DMS53 treated with DMSO at 0.1 percent for 48 hours (cell line): ENCODE results near the gene NDUFS4.
A peak's percentile ranks its signal among the peaks of the same experiment; 100 is the strongest.
"Not testable (repeated sequence)": the region's sequence is repeated elsewhere in the genome, so short reads cannot be mapped to it uniquely, and the experiment has no call there.

Experiments used
- DNase-seq: peaks from one replicate; lab custom pipeline; 2025; ENCODE audit not compliant: unreplicated experiment; lab: John Stamatoyannopoulos, UW

NDUFS4 gene

DNA sequence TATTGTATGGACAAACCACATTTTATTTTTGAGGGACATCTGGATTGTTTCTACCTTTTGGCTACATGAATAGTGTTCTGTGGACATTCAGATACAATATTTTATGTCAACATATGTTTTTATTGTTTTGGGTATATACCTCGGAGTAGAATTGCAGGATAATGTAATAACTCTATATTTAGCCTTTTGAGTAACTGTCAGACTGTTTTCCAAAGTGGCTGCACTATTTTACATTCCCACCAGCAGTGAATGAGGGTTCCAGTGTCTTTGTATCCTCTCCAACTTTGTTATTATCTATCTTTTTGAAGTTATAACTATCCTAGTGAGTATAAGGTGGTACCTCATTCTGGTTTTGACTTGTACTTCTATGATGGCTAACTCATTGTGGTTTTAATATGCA is 11.0 kb downstream of the NDUFS4 start:
- no peak for DNase-seq

DNA sequence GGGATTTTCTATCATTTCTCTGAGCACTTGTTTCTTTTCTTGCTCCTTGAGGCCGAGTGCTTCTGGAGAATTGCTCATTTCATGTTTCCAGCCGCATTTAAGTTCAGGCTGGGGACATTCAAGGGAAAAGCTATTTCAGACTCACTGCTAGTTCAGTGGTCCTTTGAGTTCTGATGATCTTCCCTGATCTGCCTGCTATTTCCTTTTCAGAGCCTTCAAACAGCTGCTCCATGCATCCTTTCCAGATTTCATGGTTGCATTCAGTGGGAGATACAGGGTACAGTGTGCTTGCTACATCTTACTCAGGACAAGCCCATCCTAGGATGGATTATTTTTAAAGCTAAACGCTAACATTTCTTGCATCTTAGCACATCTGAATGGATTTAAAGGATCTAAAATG is 14.7 kb downstream of the NDUFS4 start:
- no peak for DNase-seq

DNA sequence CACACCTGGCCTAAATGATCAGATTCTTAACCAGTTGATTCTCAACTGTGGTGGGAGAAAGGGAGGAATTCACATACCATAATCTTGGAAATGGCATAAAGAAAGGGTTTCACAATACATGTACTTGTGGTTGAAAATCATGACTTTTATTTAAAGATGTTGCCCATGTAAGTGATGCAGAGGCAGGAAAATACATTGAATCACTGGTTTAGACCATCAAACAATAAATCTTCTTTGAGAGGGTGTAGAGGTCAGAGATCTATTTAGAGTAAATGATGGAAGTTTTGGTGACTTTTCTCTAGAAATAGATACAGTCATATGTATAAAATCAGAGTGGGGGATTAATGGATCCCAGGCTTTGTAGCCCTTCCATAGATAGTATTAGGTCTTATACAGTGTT is 15.4 kb downstream of the NDUFS4 start:
- no peak for DNase-seq

DNA sequence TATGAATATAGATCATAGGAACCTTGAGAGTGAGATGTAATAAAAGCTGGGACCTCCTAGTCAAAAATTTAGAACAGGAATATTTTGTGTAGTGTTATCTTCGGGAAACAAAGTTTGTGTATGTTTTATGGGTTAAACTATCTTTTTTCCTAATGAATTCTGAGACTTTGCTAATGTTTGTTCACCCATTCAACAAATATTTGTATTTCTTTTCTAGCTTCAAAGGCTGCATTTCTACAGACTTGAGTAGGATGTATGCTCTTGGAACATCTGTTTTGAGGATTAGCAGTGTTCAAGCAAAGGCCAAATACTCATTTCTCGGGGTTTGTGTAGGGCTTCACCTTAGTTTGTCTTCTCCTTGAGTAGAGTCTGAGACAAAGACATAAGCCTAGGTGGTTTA is 16.2 kb downstream of the NDUFS4 start:
- peak; percentile 18 for DNase-seq

- DNase-seq = no peak
These were observed 18.4 kb downstream of the NDUFS4 start for GRCh38 chr5:53578854-53579253.

- no peak for DNase-seq
These were observed 20.1 kb downstream of the NDUFS4 start for GRCh38 chr5:53580547-53580946.

DNA sequence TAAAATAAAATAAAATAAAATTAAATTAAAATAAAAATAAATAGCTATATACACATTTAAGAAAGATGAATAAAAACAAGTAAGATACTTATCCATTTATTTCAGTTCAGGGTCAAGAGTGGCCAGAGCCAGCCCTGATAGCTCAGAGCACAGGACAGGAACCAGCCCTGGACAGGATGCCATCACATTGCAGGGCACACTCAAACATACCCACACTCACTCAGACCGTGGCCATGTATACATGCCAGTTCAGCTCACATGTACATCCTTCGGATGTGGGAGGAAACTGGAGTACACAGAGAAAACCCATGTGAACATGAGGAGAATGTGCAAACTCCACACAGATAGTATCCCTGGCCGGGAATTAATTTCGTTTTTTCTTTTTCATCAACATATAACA is 21.8 kb downstream of the NDUFS4 start:
- no peak for DNase-seq

DNA sequence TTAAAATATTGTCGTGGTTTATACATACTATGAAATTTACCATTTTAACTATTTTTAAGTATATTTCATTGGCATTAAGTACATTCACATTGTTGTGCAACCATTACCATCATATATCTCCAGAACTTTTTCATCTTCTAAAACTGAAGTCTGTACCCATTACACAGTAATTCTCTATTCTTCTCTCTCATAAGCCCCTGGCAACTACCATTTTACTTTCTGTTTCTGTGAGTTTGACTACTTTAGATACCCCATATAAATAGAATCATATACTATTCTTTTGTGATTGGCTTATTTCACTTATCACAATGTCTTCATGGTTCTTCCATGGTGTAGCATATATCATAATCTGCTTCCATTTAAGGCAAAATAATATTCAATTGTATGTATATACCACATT is 30.3 kb downstream of the NDUFS4 start:
- DNase-seq = no peak

GRCh38 chr5:53594419-53594818 is 34.0 kb downstream of the NDUFS4 start:
- no peak for DNase-seq

GRCh38 chr5:53597894-53598293 is 37.5 kb downstream of the NDUFS4 start:
- DNase-seq = no peak

DNA sequence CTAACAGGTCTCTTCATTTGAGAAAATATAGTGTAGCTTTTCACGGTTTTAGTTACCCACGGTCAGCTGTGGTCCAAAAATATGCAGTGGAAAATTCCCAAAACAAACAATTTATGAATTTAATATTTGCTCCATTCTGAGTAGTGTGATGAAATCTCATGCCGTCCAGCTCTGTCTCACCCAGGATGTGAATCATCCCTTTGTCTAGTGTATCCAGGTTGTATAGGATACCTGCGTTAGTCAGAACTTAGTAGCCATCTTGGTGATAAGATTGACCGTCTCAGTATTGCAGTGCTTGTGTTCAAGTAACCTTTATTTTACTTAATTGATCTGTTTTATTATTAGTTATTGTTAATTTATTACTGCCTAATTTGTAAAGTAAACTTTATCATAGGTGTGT is 41.1 kb downstream of the NDUFS4 start:
- peak; percentile 37 for DNase-seq

GRCh38 chr5:53603009-53603687 is 42.7 kb downstream of the NDUFS4 start:
- no peak for DNase-seq

DNA sequence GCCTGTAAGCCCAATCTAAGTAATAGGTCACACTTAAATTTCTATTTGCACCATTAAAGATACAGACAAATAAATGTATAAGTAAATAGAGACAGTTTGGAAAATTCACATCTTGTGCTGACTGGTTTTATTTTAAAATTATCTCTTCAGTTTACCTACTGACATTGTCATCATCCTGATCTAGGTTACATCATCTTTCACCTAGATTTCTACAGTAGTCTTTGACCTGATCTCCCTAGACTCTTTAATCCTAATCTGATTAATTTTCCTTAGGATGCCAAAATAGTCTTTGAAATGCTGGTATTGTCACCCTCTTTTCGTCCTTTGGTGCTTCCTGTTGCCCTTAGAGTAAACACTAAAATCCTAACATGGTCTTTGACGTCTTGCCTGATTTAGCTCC is 43.9 kb downstream of the NDUFS4 start:
- no peak for DNase-seq

GRCh38 chr5:53607886-53608285 is 47.4 kb downstream of the NDUFS4 start:
- no peak for DNase-seq

DNA sequence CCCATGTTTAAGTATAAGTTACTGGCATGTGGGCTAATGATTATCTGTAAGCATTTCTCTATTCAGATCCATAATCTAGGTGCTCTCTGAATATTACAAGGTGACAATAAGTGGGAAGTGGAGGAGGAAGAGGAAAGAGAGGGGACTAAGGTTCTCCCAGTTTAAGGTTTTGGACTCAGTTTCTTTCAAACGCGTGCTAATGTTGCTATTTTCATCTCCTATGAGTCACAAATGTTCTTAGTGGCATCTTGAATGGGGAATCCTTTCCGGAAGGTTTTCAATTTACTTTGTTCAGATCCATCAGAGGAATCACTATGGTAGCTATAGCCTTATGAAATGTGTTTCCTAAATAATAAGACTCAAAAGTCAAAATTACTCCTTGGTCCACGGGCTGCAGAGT is 48.5 kb downstream of the NDUFS4 start:
- DNase-seq = not testable (repeated sequence)

- no peak for DNase-seq
These were observed 52.6 kb downstream of the NDUFS4 start for GRCh38 chr5:53613061-53613460.

DNA sequence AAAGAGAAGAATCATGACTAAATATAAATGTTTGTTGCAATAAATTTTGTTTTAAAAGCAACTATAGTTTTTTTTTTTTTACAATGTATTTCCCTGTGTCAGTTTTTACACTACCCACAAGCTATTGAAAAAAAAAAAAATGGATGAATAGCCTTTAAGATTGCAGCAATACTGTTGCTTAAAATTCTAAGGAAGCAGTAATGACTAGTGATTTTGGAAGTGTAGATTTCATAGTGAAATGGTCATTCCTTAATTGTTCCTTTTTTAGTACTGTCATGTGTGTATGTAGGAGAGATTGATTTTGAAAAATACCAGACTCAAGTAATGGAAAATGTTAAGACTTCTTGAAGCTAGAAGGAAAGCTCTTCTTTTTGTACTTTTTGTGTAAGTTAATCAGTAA is 53.1 kb downstream of the NDUFS4 start:
- DNase-seq = no peak

GRCh38 chr5:53614376-53614885 is 54.0 kb downstream of the NDUFS4 start:
- no peak for DNase-seq

DNA sequence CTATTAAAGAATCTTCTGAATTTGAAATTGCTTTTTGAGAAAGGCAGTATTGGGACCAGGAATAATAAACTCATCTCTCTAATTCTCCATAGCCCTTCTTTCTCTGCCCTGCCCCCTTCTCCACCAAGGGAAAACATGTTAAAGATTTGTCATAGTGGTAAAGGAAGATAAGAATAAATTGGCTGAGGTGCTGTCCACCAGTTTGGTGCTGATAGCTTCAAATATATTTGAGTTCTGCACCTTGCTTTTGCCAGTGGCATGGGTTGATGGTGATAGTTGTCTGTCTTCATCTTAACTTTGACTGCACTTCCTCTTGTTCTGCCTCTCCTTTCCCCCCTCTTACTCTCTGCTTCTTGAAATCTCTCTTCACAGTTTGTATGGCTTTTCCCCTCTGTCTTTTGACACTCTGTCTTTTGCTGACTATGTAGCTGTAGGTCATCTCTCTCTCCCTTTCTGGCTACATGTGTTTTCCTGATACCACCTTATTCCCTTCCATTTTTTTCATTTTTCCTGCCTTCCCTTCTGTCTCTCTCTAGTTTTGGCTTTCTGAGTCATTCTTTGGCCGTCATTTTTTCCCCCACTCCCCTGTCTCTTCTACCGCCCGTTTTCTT is 56.6 kb downstream of the NDUFS4 start:
- DNase-seq = no peak

DNA sequence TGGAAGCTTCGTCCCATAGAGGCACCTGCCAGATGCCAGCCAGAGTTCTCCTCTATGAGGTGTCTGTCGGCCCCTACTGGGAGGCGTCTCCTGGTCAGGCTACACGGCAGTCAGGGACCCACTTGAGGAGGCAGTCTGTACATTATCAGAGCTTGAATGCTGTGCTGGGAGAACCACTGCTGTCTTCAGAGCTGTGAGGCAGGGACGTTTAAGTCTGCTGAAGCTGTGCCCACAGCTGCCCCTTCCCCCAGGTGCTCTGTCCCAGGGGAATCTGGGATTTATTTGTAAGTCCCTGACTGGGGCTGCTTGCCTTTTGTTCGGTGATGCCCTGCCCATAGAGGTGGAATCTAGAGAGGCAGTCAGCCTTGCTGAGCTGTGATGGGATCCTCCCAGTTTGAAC is 70.8 kb downstream of the NDUFS4 start:
- DNase-seq = no peak

DNA sequence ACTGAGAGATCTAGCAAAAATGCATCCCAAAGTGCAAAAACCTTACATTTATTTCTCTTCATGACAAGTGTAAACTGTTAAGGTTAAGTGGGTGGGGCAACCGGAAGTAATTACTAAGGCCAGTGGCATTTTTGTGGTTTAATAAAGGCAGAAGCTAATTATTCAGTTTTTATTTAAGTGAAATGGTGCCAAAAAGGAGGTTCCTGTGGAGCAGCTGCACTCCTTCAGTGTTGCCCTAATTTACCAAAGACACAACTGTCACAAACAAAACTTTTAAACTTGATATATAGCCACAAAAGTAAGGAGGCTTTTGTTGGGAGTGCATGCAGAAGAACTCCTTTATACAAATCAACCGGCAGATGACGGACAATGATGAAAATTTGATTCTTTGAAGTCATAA is 81.6 kb downstream of the NDUFS4 start:
- no peak for DNase-seq

GRCh38 chr5:53643445-53643844 is 83.0 kb downstream of the NDUFS4 start:
- DNase-seq = no peak

GRCh38 chr5:53645078-53645477 is 84.6 kb downstream of the NDUFS4 start:
- no peak for DNase-seq
